IPS-NIHi11 (cell line): ENCODE measurements around the gene SIL1.
"Not testable (repeated sequence)": the region's sequence is repeated elsewhere in the genome, so short reads cannot be mapped to it uniquely, and the experiment has no call there.

Experiments used
- DNase-seq: peaks from one replicate; pipeline ENCODE4 v3.0.0; 2012; ENCODE audit warnings: mixed read lengths, low spot score

Gene SIL1

DNA sequence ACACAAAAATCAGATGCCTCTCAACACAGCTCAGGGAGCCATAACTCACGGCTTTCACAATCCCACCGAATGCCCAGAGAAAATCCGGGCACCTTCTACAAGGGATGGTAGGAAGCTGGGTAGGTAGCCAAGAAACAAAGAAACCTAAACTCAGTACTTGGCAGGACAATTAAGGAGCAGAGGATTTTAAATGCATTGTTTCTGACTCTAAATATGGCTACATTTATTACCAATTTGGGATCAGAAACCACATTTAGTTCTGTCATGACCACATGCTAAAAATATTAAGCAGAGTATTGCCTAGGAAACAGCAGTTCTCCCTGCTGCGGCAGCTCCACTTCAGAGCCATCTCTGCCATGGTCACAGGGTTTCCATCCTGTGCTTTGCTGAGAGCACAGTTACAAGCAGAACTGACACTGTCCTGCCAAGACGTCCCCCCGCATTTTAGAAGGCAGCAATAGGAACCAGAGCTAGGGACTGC is 57.5 kb downstream of the SIL1 start:
- DNase-seq: no peak

GRCh38 chr5:139138809-139139208 is 59.4 kb downstream of the SIL1 start:
- DNase-seq: no peak

- no peak for DNase-seq
Observed at GRCh38 chr5:139138109-139138508, 60.1 kb downstream of the SIL1 start.

GRCh38 chr5:139137697-139138096 is 60.5 kb downstream of the SIL1 start:
- peak; percentile 43 for DNase-seq

DNA sequence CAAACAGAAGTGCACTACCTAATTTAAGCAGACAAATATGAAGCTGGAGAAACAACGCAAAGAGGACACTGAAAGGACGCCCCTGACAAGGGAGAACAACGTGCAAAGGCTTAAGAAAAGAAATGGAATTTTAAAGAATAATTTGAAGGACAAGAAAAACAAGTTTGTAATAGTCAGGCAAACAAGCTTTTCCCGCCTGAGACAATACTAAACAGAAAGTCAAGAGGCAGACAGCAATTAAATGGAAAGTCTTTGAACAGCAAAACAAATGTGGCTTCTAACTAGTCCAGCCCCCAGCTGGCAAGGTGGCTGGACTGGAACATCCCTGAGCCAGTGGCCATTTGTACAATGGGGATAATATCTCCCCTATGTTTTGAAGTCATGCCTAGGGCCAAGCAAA is 63.3 kb downstream of the SIL1 start:
- no peak for DNase-seq

GRCh38 chr5:139133282-139133681 is 64.9 kb downstream of the SIL1 start:
- DNase-seq: no peak

DNA sequence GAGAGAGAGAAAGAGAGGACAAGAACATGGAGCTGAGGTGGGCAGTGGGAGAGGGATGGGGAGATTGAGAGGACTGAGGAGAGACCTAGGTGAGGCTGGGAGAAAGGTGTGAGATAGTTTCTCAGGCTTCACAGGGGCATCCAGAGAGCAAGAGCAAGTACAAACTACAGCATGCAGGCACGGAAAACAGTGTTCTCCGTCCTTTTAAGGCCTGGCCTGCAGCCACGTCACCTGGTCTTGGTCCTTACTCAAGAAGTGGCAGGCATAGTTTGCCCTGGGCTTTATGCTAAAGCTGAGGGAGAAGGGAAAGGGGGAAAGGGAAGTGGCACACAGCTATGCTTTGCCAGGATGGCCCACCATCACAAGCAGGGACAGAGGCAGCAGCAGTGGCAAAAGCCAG is 65.7 kb downstream of the SIL1 start:
- no peak for DNase-seq

- no peak for DNase-seq
Observed at GRCh38 chr5:139131921-139132432, 66.2 kb downstream of the SIL1 start.

DNA sequence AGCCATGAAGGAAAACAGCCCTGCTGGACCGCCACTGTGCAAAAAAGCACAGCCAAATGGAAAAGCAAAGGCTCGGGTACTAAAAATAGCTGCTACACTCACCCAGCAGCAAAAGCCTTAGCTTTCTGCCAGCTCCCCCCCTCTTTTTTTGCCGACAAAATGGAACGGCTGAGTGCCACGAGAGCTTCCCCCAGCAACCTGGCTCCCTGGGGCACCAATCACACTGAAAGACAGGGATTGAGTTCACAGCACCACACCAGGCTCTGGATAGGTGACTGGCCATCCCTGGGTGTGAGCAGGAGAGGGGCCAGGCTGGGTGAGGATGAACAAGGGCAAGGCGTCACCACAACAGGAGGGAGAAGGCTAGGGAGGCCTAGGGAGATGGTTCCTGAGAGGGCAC is 66.7 kb downstream of the SIL1 start:
- DNase-seq: no peak

- no peak for DNase-seq
Observed at GRCh38 chr5:139131062-139131461, 67.1 kb downstream of the SIL1 start.

DNA sequence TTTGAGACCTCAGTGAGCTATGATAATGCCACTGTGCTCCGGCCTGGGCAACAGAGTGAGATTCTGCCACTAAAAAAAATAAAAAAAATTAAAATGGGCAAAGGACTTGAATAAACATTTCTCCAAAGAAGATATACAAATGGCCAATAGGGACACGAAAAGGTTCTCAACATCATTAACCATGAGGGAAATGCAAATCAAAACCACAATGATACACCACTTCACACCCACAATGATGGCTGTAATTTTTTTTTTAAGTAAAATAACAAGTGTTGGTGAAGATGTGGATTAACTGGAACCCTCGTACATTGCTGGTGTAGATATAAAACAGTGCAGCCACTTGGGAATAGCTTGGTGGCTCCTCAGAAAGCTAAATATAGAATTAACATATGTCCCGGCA is 68.0 kb downstream of the SIL1 start:
- no peak for DNase-seq

GRCh38 chr5:139126711-139127111 is 71.5 kb downstream of the SIL1 start:
- no peak for DNase-seq

GRCh38 chr5:139125991-139126390 is 72.2 kb downstream of the SIL1 start:
- DNase-seq: no peak

GRCh38 chr5:139124774-139125520 is 73.2 kb downstream of the SIL1 start:
- no peak for DNase-seq

DNA sequence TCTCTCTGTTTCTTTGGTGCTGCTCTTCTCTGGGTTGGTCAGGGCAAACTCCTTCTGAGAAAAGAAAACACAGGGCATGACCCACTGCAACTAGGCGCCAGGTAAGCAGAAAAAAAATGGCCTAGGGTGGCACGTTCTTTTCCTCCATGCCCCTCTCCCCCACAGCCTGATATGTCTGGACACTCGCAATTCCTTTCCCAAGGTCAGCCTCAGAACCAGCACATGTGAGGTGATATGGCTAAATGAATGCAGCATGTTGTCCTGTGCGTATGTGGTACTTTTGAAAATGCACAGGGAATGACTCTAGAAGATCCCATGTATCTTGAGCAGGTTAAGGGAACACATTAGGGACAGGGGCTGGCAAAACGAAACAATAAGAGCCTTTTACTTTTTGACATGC is 77.0 kb downstream of the SIL1 start:
- DNase-seq: no peak

- no peak for DNase-seq
Observed at GRCh38 chr5:139120521-139120920, 77.6 kb downstream of the SIL1 start.

DNA sequence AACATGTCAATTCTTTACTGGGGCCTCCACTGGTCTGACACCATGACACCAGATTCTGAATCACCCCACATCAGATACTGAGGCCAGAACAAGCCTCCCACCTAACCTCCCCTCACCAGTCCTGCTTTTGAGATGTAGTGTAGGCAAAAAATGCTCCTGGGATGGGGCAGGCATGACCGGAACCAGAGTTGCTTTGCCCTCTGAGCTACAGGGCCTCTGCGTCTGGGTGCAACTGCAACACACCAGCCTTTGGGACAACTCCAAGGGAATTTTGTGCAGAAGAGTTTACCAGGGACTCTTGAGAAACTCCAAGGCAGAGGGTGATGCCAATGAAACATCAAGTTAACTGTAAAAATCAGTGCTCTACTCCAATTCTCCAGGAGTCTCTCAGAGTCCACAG is 79.4 kb downstream of the SIL1 start:
- DNase-seq: no peak

- no peak for DNase-seq
Observed at GRCh38 chr5:139117342-139117884, 80.8 kb downstream of the SIL1 start.

- DNase-seq: no peak
Observed at GRCh38 chr5:139116100-139116655, 82.0 kb downstream of the SIL1 start.

GRCh38 chr5:139113892-139114291 is 84.3 kb downstream of the SIL1 start:
- DNase-seq: no peak

DNA sequence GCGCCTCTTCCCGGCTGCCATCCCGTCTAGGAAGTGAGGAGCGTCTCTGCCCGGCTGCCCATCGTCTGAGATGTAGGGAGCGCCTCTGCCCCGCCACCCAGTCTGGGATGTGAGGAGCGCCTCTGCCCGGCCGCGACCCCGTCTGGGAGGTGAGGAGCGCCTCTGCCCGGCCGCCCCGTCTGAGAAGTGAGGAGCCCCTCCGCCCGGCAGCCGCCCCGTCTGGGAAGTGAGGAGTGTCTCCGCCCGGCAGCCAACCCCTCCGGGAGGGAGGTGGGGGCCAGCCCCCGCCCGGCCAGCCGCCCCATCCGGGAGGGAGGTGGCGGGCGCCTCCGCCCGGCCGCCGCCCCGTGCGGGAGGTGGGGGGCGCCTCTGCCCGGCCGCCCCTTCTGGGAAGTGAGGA is 85.8 kb downstream of the SIL1 start:
- DNase-seq: not testable (repeated sequence)

DNA sequence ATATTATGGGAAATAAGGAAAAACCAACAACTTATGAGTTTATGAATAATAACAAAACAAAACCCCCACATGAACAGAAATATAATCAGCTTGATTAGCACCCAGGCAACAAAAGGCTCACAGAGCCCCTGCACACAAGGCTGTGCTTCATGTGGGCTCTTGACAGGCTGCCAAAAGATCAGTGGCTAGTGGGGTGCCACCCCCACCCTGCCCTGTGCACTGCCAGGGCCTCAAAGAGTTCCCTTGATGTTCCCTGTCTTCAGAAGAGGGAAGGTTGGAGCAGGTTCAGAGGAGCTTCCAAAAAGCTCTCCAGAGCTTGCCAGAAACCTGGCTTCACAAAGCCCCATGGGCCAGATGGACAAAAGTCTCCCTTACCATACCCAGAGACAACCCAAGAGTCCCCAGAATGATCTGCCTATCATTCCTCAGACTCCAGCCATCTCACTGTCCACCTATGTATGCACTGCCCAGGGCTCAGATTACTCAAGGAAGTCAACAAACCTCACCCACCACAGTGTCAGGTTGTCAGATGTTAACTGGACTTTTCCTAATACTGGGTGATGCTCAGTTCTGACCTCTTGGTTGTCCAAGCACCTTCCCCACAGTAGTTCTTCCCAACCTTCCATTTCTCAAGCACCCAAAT is 87.5 kb downstream of the SIL1 start:
- DNase-seq: no peak
